Effector CD8-positive, alpha-beta T cell (primary cell): ENCODE data around the gene ASCL2.

ENCODE experiments used
- DNase-seq: peaks from one replicate; lab custom pipeline; 2025; lab: John Stamatoyannopoulos, UW
- total RNA-seq, 4 experiments: gene quantifications; one replicate each; lab custom pipeline; 2026; lab: John Stamatoyannopoulos, UW

ASCL2 gene
- 0.27 to 9.7 (median 2.3) reads per million in 4 experiments for total RNA-seq

DNA sequence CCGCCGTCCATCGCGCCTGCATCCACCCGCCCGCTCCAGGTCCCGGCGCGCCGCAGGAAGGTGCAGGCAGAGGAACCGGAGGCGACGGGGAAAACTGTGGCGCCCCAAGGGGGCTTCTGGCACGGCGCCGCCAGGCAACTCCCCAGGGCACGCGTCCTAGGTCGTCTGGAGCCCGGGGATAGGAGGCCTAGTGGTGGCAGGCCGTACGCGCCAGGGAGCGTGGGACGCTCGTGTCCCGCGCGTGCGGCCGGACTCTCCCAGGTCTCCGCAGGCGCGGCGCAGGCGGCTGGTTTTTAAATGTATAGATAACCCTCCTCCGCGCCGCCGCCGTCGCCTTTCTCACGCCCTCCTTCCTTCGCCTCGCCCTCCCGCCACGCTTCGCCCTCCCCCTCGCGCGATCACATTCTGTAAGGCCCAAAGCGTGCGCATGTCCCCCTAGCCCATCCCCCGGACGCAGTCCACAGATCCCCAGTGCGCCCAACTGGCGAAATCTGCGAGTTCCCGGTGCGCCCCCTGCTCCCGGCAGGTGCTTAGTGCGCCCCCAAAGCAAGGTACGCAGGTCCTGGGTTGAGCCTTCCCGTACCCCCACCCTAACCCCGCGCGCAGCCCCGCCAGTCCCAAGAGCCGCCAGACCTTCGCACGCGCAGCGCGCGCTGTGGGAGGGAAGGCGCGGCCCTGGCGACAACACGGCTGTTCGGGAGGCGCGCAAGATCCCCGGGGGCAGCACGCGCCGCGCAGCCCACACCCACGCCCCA is at the start of gene ASCL2:
TSS of gene ASCL2 (minus strand) at position 267 of the 755 bp plus-strand sequence. CDS start at position 11, 256 bp downstream.
- no peak for DNase-seq

- no peak for DNase-seq
Observed at GRCh38 chr11:2319791-2320472, 49.5 kb upstream of the ASCL2 start.

DNA sequence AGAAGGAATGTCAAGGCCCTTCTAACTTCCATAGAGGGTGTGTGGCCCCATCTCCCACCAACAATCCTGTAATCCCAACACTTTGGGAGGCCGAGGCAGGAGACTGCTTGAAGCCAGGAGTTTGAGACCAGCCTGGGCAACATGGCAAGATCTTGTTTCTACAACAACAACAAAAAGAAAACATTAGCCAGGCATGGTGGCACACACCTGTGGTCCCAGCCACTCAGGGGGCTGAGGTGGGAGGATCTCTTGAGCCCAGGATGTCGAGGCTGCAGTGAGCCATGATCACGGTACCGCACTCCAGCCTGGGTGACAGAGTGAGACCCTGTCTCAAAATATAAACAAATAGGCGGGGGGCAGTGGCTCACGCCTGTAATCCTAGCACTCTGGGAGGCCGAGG is 48.3 kb upstream of the ASCL2 start:
- DNase-seq, result no peak

DNA sequence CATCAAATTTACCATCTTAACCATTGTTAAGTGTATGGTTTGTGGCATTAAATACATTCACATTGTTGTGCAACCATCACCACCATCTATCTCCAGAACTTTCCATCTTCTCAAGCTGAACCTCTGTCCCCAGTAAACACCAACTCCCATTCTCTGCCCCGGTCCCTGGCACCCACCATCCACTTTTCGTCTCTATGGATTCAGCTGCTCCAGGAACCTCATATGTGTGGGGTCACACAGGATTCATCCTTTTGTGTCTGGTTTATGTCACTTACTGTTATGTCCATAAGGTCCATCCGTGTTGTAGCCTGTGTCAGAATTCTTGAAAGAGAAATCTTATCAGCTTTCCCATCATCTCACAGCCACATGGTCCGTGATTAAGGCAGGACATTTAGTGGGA is 47.7 kb upstream of the ASCL2 start:
- no peak for DNase-seq

DNA sequence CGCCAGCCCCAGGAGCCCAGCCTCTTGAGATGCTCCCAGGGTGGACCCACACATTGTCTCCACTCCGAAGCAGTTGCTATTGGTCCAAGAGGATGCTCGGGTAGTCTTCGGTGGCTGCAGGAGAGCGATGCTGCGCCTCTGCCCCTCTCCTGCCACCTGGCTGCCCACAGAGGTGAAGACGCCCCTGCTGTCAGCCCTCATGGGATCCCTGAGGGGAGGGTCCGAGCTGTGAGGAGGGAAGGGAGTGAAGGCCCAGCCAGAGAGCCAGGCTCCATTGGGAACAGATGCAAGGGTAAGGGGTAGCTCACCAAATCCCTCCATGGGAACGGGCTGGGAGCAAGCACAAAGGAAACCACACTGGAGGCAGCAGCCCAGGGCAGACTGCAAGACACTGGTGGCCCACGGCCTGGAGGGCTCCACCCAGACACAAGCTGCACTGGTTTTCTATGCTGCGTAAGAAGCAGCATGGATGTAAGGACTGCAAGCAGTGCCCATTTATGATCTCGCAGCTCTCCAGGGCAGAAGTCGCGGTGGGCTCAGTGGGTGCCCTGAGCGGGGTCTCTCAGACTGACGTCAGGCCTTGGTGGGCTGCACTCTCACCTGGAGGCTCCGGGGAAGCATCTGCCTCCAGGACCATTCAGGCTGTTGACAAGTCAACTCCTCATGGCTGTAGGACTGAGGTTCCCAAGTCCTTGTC is 47.1 kb upstream of the ASCL2 start:
- DNase-seq, result no peak

GRCh38 chr11:2316963-2317244 is 46.5 kb upstream of the ASCL2 start:
- DNase-seq, result no peak

DNA sequence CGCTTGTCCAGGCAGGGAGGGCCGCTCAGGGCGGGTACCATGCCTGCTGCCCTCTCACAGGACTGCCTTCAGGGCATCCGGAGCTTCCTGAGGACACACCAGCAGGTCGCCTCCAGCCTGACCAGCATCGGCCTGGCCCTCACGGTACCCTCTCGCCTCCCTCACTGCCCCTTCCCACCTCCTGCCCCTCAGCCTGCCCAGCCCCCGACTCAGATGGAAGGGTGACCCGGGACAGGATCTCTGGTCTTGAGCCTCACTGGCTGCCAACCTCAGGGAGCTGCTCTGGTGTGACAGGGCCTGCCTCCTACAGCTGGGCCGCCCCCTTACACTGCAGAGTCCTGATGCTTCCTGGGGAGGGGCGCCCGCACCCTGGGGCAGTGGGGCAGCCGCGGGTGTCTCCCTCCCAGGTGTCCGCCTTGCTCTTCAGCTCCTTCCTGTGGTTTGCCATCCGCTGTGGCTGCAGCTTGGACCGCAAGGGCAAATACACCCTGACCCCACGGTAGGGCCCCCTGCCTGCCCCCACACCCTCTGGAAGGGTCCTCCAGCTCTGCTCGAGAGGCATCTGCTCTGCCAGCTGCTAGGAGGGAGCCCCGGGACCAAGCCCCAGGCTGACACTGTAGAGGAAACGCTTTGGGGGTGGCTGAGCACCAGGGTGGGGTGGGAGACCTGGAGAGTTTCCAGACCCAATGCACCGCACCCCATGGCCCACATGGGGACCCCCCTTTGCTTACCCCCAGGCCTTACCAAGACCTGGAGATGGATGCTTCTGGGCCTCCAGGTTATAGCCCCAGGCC is 46.0 kb upstream of the ASCL2 start:
- no peak for DNase-seq

DNA sequence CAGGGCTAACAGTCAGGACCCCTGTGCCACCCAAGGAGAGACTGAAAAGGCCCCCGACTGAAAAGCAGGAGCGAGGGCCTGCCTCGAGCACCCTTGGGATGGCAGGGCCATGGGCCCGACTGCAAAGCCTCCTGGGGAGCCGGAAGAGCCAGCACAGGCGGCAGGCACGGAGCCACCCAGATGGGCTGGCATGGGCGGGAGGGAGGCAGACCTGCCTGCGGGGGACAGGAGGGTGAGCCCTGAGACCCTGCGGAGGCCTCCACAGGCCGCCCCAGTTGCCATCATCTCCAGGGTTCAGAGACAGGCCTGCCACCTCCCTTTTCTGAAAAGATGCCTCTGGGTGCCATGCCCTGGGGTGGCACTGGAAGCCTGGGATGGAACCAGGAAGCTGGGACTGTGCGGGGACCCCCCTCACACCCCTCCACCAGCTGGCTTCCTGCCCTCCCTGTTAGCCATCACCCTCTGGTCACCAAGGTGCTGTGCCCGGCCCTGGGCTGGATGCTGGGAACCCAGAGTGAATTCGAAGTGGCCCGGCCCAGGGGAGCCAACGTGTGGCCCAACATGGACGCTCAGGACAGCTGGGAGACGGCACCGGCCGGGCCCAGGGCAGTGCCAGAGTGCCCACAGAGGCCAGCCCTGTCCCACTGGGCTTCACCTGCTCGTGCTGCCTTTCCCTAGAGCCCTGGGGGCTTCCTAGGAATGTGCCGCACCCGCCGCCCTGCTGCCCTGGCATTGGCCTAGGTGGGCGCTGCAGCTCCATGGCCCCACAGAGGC is 45.2 kb upstream of the ASCL2 start:
- no peak for DNase-seq

GRCh38 chr11:2314525-2315394 is 44.4 kb upstream of the ASCL2 start:
- no peak for DNase-seq

DNA sequence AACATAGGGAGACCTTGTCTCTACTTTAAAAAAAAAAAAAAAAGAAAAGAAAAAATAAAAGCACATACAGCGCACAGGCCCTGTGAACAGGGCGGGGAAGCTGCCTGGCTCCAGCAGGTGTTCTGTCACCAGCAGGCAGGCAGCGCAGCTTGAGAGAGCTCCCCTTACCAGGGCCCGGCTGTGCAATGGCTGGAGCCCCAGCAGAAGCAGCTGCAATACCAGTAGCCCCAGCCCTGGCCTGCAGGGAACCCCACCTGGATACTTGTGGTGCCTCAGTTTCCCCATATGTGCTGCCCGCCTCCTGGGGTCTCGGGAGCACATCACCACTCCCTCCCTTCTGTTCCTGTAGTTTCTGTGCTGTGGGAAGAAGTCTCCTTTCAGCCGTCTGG is 43.7 kb upstream of the ASCL2 start:
- no peak for DNase-seq

- DNase-seq, result no peak
Observed at GRCh38 chr11:2313051-2313951, 42.9 kb upstream of the ASCL2 start.

- DNase-seq, result no peak
Observed at GRCh38 chr11:2312232-2313042, 42.0 kb upstream of the ASCL2 start.

DNA sequence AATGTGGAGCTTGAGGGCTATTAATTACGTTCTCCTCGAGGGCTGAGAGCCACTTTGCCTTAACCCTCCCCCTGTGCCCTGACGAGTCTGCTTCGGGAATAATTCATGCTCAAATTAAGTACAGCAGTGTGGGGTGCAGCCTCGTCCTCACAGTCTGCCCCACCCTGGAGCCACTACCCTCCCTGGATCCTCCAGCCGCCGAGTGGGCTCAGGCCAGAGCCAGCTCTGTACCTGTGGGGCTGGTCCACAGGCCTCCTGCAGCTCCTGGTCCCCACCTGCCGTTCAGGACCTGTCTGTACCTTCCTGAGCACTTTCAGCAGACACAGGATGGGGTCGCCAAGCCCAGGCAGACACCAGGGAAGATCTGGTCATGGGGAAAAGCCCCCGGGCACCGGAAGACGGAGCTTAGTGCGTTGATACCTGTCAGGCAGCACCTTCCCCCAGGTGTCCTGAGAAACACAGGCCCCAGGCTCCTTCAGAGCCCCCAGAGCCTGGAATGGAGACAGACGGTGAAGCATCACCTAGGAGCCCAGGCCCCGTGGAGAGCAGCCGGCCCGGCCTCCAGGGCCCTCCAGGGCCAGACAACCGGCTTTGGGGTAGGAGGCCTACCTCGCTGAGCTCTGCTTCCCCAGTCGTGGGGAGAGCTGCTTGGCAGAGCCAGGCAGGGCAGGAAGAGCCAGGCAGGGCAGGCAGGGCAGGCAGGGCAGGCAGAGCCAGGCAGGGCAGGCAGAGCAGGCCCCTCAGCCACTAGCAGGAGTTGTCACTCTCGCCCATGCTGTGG is 41.2 kb upstream of the ASCL2 start:
- no peak for DNase-seq

- DNase-seq, result no peak
Observed at GRCh38 chr11:2310786-2311352, 40.5 kb upstream of the ASCL2 start.

GRCh38 chr11:2310073-2310785 is 39.8 kb upstream of the ASCL2 start:
- no peak for DNase-seq

DNA sequence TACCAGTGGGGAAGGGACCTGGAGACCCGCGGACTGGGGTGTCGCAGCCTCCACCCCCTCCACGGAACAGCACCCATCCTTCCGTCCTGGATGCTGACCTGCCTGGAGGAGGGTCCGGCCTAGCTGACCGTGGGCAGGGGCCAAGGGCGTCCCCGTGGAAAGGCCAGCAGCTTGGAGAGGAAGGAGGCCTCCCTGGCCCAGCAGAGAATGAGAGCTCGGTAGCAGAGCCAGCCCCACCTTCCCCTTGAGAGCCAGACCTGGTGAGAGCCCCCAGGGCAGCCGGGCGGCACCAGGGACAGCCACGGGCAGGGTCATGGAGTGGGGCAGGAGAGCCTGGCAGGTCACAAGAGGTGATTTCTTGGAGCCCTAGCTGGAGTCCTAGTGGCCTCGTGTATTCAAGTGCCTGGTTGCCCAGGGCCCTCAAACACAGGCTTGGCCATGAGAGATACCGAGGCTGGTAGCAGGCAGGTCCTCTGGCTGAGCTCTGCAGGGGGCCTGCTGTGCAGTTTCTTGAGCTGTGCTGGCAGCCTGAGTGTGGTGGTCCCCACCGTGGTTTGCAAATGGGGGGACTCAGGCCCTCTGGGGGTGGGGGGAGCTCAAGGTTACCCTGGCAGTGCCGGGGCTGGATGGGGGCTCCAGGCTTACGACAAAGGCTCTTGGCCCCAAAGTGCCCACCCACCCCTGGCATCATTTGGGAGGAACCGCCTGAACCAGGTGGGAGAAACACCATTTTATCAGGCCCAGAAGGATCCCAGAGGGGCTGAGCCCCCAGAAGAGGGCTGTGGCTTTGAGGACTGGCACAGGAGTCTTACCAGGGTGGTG is 39.1 kb upstream of the ASCL2 start:
- DNase-seq, result no peak
